Panc1 (cell line): ENCODE results near the gene CALHM4. TPM values are rescaled to one million over a fixed set of nuclear protein-coding genes. Genes with fewer than 3 reads are reported as not detected.

ENCODE experiments used
- ATAC-seq: fragments of 200-7000 bp; cut with Tn5 transposase; 2 replicates; pipeline ENCODE4 v1.9.1; 2020; ENCODE audit warnings: mild to moderate bottlenecking, moderate library complexity
- BruUV-seq: library from RNA; stranded (reverse); fragments of 400-500 nt; replicated peaks from 2 replicates; lab custom pipeline; 2021; lab: Mats Ljungman, UMichigan
- CTCF ChIA-PET: fragments of 300-600 bp; sonication (Branson Sonifier 250); formaldehyde crosslinking; loops from one replicate; lab custom pipeline; 2022; ENCODE audit warnings: antibody characterized with exemption; lab: Charles Lee
- POLR2A ChIA-PET: fragments of 300-600 bp; sonication (Branson Sonifier 250); formaldehyde crosslinking; loops from one replicate; lab custom pipeline; 2022; ENCODE audit warnings: antibody characterized with exemption; lab: Charles Lee
- DNase-seq: peaks from one replicate; pipeline ENCODE4 v3.0.0-alpha.2; 2010; ENCODE audit warnings: low read depth, low spot score
- H3K27ac ChIP-seq: 2 replicates; pipeline ENCODE4 v1.5.1; 2011; ENCODE audit warnings: mild to moderate bottlenecking, low read length, inconsistent platforms
- H3K27me3 ChIP-seq: fragments of 200-500 bp; sonication (Bioruptor generic); 2 replicates; pipeline ENCODE4 v1.6.0; 2014; ENCODE audit warnings: low read length, inconsistent platforms; ENCODE audit not compliant: control insufficient read depth, insufficient read depth
- H3K36me3 ChIP-seq: fragments of 200-500 bp; sonication (Bioruptor generic); 2 replicates; pipeline ENCODE4 v1.5.1; 2014; ENCODE audit warnings: inconsistent platforms, mild to moderate bottlenecking, low read length, moderate library complexity; ENCODE audit not compliant: control insufficient read depth, insufficient read depth
- H3K4me1 ChIP-seq: 2 replicates; pipeline ENCODE4 v1.5.1; 2011; ENCODE audit warnings: inconsistent platforms, mild to moderate bottlenecking, low read length, moderate library complexity; ENCODE audit not compliant: control insufficient read depth, insufficient read depth
- H3K4me3 ChIP-seq, 2 experiments: 2 replicates each; pipeline ENCODE4 v1.5.1; 2011 to 2012; ENCODE audit warnings: low read depth in 2 of 2, low read length in 2 of 2, mild to moderate bottlenecking in 2 of 2, inconsistent platforms in 1 of 2, moderate library complexity in 1 of 2
- H3K9me3 ChIP-seq: fragments of 200-500 bp; sonication (Bioruptor generic); 2 replicates; pipeline ENCODE4 v1.5.1; 2014; ENCODE audit warnings: low read depth, mild to moderate bottlenecking, inconsistent platforms, low read length, moderate library complexity; ENCODE audit not compliant: control insufficient read depth, insufficient read depth
- CTCF ChIP-seq: fragments of 450-650 bp; IDR thresholded peaks from 2 replicates; pipeline ENCODE4 v1.5.1; 2017; ENCODE audit warnings: mild to moderate bottlenecking
- POLR2AphosphoS5 ChIP-seq: IDR thresholded peaks from 2 replicates; pipeline ENCODE4 v1.6.1; 2012; ENCODE audit warnings: mild to moderate bottlenecking, low read depth, low read length, moderate library complexity
- REST ChIP-seq, 2 experiments: IDR thresholded peaks; 2 replicates each; pipeline ENCODE4 v1.6.1; 2011 to 2012; ENCODE audit warnings: low read depth in 2 of 2, control low read depth in 1 of 2, low read length in 1 of 2, mild to moderate bottlenecking in 1 of 2, moderate library complexity in 1 of 2; ENCODE audit not compliant: insufficient read depth in 1 of 2
- SIN3A ChIP-seq: IDR thresholded peaks from 2 replicates; pipeline ENCODE4 v1.6.1; 2012; ENCODE audit warnings: low read depth, mild to moderate bottlenecking, low read length, moderate library complexity, borderline replicate concordance; ENCODE audit not compliant: insufficient read depth
- TCF7L2 ChIP-seq: IDR thresholded peaks from 2 replicates; pipeline ENCODE4 v1.6.1; 2011; ENCODE audit warnings: mild to moderate bottlenecking, low read depth, low read length, inconsistent platforms
- in situ Hi-C: cut with HindIII; loops from 2 replicates; pipeline ENCODE4 v1.10.0; 2016; ENCODE audit warnings: low sequenced_read_pairs, low pct_unique_long_range_greater_than_20kb
- intact Hi-C: fragments of 100-400 bp; cut with micrococcal nuclease; formaldehyde crosslinking; loops from one replicate; pipeline ENCODE4 v1.10.0; 2022; ENCODE audit not compliant: unreplicated experiment
- total RNA-seq: library from RNA; stranded (reverse); gene quantifications from one replicate; pipeline ENCODE4 v1.2.1, GENCODE V29; 2021; ENCODE audit not compliant: unreplicated experiment

CALHM4 gene
- total RNA-seq, 1 experiment from 2014 or later: not detected

- in situ Hi-C loops: no loop called here
- ChIA-PET POLR2A (no interaction called here), CTCF (no interaction called here)
- H3K27ac ChIP-seq: no peak overlapping the region
- no peaks in the 10 kb centered on the region for H3K9me3 ChIP-seq
- no peaks in the 10 kb centered on the region; the same call in 1 of the 2 replicates for H3K4me1 ChIP-seq
- DNase-seq: no peak
- TF ChIP-seq POLR2AphosphoS5 (no peak), TCF7L2 (no peak), REST (IDR thresholded peaks at IDR 0.05; ENCODE audit: insufficient read depth in 1 of 2, low read depth in 2 of 2, low read length in 1 of 2) (no peak), CTCF (no peak), SIN3A (no peak)
- H3K27me3 ChIP-seq: peaks cover 33% of the 10 kb centered on the region
- intact Hi-C loops: loop anchor here (5.0 kb wide), 1 partner anchor 269 kb away; no protein-coding TSS in a partner anchor
- no peaks in the 10 kb centered on the region for H3K36me3 ChIP-seq
- no TSS peak for BruUV-seq
- H3K4me3 ChIP-seq: no peak overlapping the region
- ATAC-seq: no peak
Observed at GRCh38 chr6:116556065-116556464, 2.5 kb downstream of the CALHM4 start.

GRCh38 chr6:116556814-116557415 lies 3.4 kb downstream of the CALHM4 start:
- DNase-seq (no peak), ATAC-seq (no peak)
- CTCF ChIA-PET: no interaction called here
- Histone ChIP-seq H3K27ac (no peak overlapping the region), H3K4me1 (no peaks in the 10 kb centered on the region; the same call in 1 of the 2 replicates), H3K9me3 (no peaks in the 10 kb centered on the region), H3K4me3 (no peak overlapping the region), H3K27me3 (peaks cover 32% of the 10 kb centered on the region), H3K36me3 (no peaks in the 10 kb centered on the region)
- TF ChIP-seq REST (IDR thresholded peaks at IDR 0.05; ENCODE audit: insufficient read depth in 1 of 2, low read depth in 2 of 2, low read length in 1 of 2): no peak
- BruUV-seq: no TSS peak
- intact Hi-C loops: loop anchor here (5.0 kb wide), 1 partner anchor 270 kb away; no protein-coding TSS in a partner anchor
- in situ Hi-C loops: no loop called here
- POLR2A ChIA-PET: no interaction called here
